Breast epithelium (tissue), 3 donors: Measurements from ENCODE around the gene SLC30A9.

Source experiments
- CTCF ChIP-seq, 3 donors: fragments of 450-650 bp; IDR thresholded peaks; one replicate each; pipeline ENCODE4 v1.5.1; 2016 to 2017; ENCODE audit warnings: antibody characterized with exemption in 3 of 3, mild to moderate bottlenecking in 3 of 3, moderate library complexity in 3 of 3
- POLR2A ChIP-seq: fragments of 450-650 bp; IDR thresholded peaks from one replicate; pipeline ENCODE4 v1.6.1; 2016; ENCODE audit warnings: antibody characterized with exemption, mild to moderate bottlenecking, moderate library complexity
- POLR2AphosphoS5 ChIP-seq, 3 donors: sonication (generic); formaldehyde crosslinking; IDR thresholded peaks; one replicate each; pipeline ENCODE4 v1.6.1; 2017; ENCODE audit warnings: antibody characterized with exemption in 3 of 3

DNA sequence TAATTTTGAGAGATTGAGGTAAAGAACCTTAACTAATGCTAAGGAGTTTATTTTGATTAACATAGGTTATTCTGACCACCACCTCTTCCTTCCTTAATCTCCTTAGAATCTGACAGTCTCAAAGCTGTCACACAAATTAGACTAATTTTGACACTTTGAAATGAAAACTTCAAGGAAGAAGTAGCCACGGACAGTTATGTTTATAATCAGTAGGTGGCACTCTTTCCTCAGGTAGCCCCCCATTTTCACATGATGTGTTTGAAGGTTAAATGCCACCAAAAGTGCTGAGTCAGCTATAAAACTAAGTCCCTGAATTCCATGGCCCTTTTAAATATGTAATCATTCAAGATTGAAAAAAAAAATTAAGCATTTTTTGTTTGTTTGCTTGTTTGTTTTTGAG lies 32.7 kb upstream of the SLC30A9 start:
- TF ChIP-seq CTCF (IDR thresholded peaks at IDR 0.05) (no peak), POLR2AphosphoS5 (IDR thresholded peaks at IDR 0.05) (no peak), POLR2A (no peak)
